IMR-90 (cell line): ENCODE data around the gene USP14. TPM values are rescaled to one million over a fixed set of nuclear protein-coding genes. Genes with fewer than 3 reads are reported as not detected.

Experiments
- ATAC-seq: fragments of 200-7000 bp; cut with Tn5 transposase; 2 replicates; pipeline ENCODE4 v1.9.1; 2020; ENCODE audit warnings: low read depth, mild to moderate bottlenecking, moderate library complexity
- BruUV-seq: library from RNA; stranded (reverse); fragments of 400-500 nt; replicated peaks from 2 replicates; lab custom pipeline; 2021; lab: Mats Ljungman, UMichigan
- CTCF ChIA-PET: fragments of 300-600 bp; formaldehyde crosslinking; extraction: SDS; loops from one replicate; lab custom pipeline; 2021; ENCODE audit warnings: antibody characterized with exemption; lab: Yijun Ruan, JAX
- POLR2A ChIA-PET: fragments of 300-600 bp; sonication (Branson Sonifier 250); formaldehyde crosslinking; loops from one replicate; lab custom pipeline; 2022; ENCODE audit warnings: antibody characterized with exemption; ENCODE audit not compliant: unreplicated experiment; lab: Charles Lee
- DNase-seq: peaks from one replicate; pipeline ENCODE4 v3.0.0; 2013
- H2AFZ ChIP-seq: replicated peaks from 2 replicates; pipeline ENCODE3; 2013; ENCODE audit warnings: low read length, mild to moderate bottlenecking; ENCODE audit not compliant: poor library complexity
- H2AK5ac ChIP-seq: 2 replicates; pipeline ENCODE4 v1.6.1; 2013; ENCODE audit warnings: low read depth, low read length, inconsistent platforms
- H2AK9ac ChIP-seq: replicated peaks from 2 replicates; pipeline ENCODE3; 2013; ENCODE audit warnings: mild to moderate bottlenecking, low read depth, low read length, moderate library complexity; ENCODE audit not compliant: poor library complexity
- H2BK120ac ChIP-seq: 2 replicates; pipeline ENCODE4 v1.6.1; 2013; ENCODE audit warnings: low read depth, low read length, inconsistent platforms
- H2BK15ac ChIP-seq: 3 replicates; pipeline ENCODE4 v1.6.1; 2013; ENCODE audit warnings: low read depth, low read length, inconsistent platforms
- H2BK20ac ChIP-seq: 2 replicates; pipeline ENCODE4 v1.6.1; 2013; ENCODE audit warnings: low read depth, mild to moderate bottlenecking, inconsistent platforms, low read length, moderate library complexity
- H2BK5ac ChIP-seq: 2 replicates; pipeline ENCODE4 v1.6.1; 2013; ENCODE audit warnings: mild to moderate bottlenecking, low read depth, low read length, inconsistent platforms; ENCODE audit not compliant: poor library complexity, severe bottlenecking
- H3K14ac ChIP-seq: replicated peaks from 2 replicates; pipeline ENCODE4 v1.6.1; 2013; ENCODE audit warnings: low read depth, low read length, inconsistent platforms
- H3K18ac ChIP-seq: 2 replicates; pipeline ENCODE4 v1.6.1; 2013; ENCODE audit warnings: low read depth, low read length, control low read depth
- H3K23ac ChIP-seq: 2 replicates; pipeline ENCODE4 v1.6.1; 2013; ENCODE audit warnings: low read depth, low read length, inconsistent platforms
- H3K27ac ChIP-seq: 2 replicates; pipeline ENCODE4 v1.5.1; 2013; ENCODE audit warnings: mild to moderate bottlenecking, control low read depth, low read length; ENCODE audit not compliant: insufficient read depth
- H3K27me3 ChIP-seq: 2 replicates; pipeline ENCODE4 v1.6.1; 2013; ENCODE audit warnings: low read length; ENCODE audit not compliant: control insufficient read depth, insufficient read depth
- H3K36me3 ChIP-seq: 2 replicates; pipeline ENCODE4 v1.6.1; 2013; ENCODE audit warnings: low read length, mixed read lengths; ENCODE audit not compliant: control insufficient read depth, insufficient read depth
- H3K4ac ChIP-seq: 2 replicates; pipeline ENCODE4 v1.6.1; 2013; ENCODE audit warnings: low read depth, low read length, inconsistent platforms
- H3K4me1 ChIP-seq: 2 replicates; pipeline ENCODE4 v1.6.1; 2013; ENCODE audit warnings: low read length, mixed read lengths; ENCODE audit not compliant: control insufficient read depth, insufficient read depth
- H3K4me2 ChIP-seq: 2 replicates; pipeline ENCODE4 v1.6.1; 2013; ENCODE audit warnings: low read depth, mild to moderate bottlenecking, control low read depth, low read length, moderate library complexity
- H3K4me3 ChIP-seq: 2 replicates; pipeline ENCODE4 v1.5.1; 2013; ENCODE audit warnings: low read depth, mild to moderate bottlenecking, control low read depth, low read length, moderate library complexity; ENCODE audit not compliant: insufficient read depth
- H3K56ac ChIP-seq: 2 replicates; pipeline ENCODE4 v1.6.1; 2013; ENCODE audit warnings: low read length, inconsistent platforms; ENCODE audit not compliant: insufficient read depth; ENCODE audit errors: extremely low read depth
- H3K79me1 ChIP-seq, 2 experiments: 2 replicates each; pipeline ENCODE4 v1.6.1; 2013; ENCODE audit warnings: low read length in 2 of 2, inconsistent platforms in 1 of 2, low read depth in 1 of 2
- H3K9ac ChIP-seq: 2 replicates; pipeline ENCODE4 v1.6.1; 2013; ENCODE audit warnings: low read depth, low read length, control low read depth
- H3K9me1 ChIP-seq: 2 replicates; pipeline ENCODE4 v1.6.1; 2013; ENCODE audit warnings: low read length, inconsistent platforms; ENCODE audit not compliant: insufficient read depth
- H3K9me3 ChIP-seq: 2 replicates; pipeline ENCODE4 v1.6.1; 2013; ENCODE audit warnings: low read length; ENCODE audit not compliant: control insufficient read depth, insufficient read depth
- H4K20me1 ChIP-seq: 2 replicates; pipeline ENCODE4 v1.6.1; 2013; ENCODE audit warnings: low read length, inconsistent platforms; ENCODE audit not compliant: insufficient read depth
- H4K5ac ChIP-seq: 2 replicates; pipeline ENCODE4 v1.6.1; 2013; ENCODE audit warnings: mild to moderate bottlenecking, low read depth, low read length, control low read depth
- H4K8ac ChIP-seq, 2 experiments: 2 replicates each; pipeline ENCODE4 v1.6.1; 2013; ENCODE audit warnings: low read depth in 2 of 2, low read length in 2 of 2, control low read depth in 1 of 2, inconsistent platforms in 1 of 2
- H4K91ac ChIP-seq: 2 replicates; pipeline ENCODE4 v1.6.1; 2013; ENCODE audit warnings: low read depth, low read length, inconsistent platforms; ENCODE audit not compliant: insufficient read depth
- BHLHE40 ChIP-seq: fragments of 150-350 bp; IDR thresholded peaks from 2 replicates; pipeline ENCODE4 v1.6.1; 2016; ENCODE audit warnings: mild to moderate bottlenecking, low read depth, low read length
- CEBPB ChIP-seq: IDR thresholded peaks from 2 replicates; pipeline ENCODE4 v1.6.1; 2012; ENCODE audit warnings: low read depth, low read length, improper control_type of control experiment
- CHD1 ChIP-seq: IDR thresholded peaks from 2 replicates; pipeline ENCODE4 v1.6.1; 2012; ENCODE audit warnings: low read depth, low read length, improper control_type of control experiment
- CTCF ChIP-seq: conservative IDR thresholded peaks from 2 replicates; pipeline ENCODE4 v1.5.1; 2012; ENCODE audit warnings: mild to moderate bottlenecking, low read depth, low read length, improper control_type of control experiment
- ELK1 ChIP-seq: fragments of 150-350 bp; IDR thresholded peaks from 2 replicates; pipeline ENCODE4 v1.6.1; 2016; ENCODE audit warnings: low read depth, mild to moderate bottlenecking, low read length, moderate library complexity, borderline replicate concordance
- FOS ChIP-seq: fragments of 150-350 bp; IDR thresholded peaks from 2 replicates; pipeline ENCODE4 v1.6.1; 2016; ENCODE audit warnings: low read depth, low read length
- MAFK ChIP-seq: IDR thresholded peaks from 2 replicates; pipeline ENCODE4 v1.6.1; 2012; ENCODE audit warnings: low read depth, low read length, improper control_type of control experiment
- MAZ ChIP-seq: IDR thresholded peaks from 2 replicates; pipeline ENCODE4 v1.6.1; 2012; ENCODE audit warnings: low read depth, mild to moderate bottlenecking, low read length, improper control_type of control experiment, moderate library complexity, borderline replicate concordance
- MXI1 ChIP-seq: IDR thresholded peaks from 2 replicates; pipeline ENCODE4 v1.6.1; 2012; ENCODE audit warnings: low read depth, mild to moderate bottlenecking, low read length, moderate library complexity, borderline replicate concordance
- NFE2L2 ChIP-seq: fragments of 150-350 bp; IDR thresholded peaks from 2 replicates; pipeline ENCODE4 v1.6.1; 2016; ENCODE audit warnings: low read depth, mild to moderate bottlenecking, low read length
- POLR2A ChIP-seq: IDR thresholded peaks from 2 replicates; pipeline ENCODE4 v1.6.1; 2012; ENCODE audit warnings: mild to moderate bottlenecking, low read depth, low read length
- RAD21 ChIP-seq: IDR thresholded peaks from 2 replicates; pipeline ENCODE4 v1.6.1; 2012; ENCODE audit warnings: low read length, improper control_type of control experiment
- RCOR1 ChIP-seq: IDR thresholded peaks from 2 replicates; pipeline ENCODE4 v1.6.1; 2012; ENCODE audit warnings: mild to moderate bottlenecking, low read length, improper control_type of control experiment; ENCODE audit not compliant: insufficient replicate concordance
- RFX5 ChIP-seq: IDR thresholded peaks from 2 replicates; pipeline ENCODE4 v1.8.0; 2012; ENCODE audit warnings: low read depth, mild to moderate bottlenecking, low read length, moderate library complexity
- SMC3 ChIP-seq: fragments of 150-350 bp; IDR thresholded peaks from 2 replicates; pipeline ENCODE4 v1.6.1; 2016; ENCODE audit warnings: low read depth, mild to moderate bottlenecking, antibody characterized with exemption, low read length, moderate library complexity
- WGBS, 2 experiments: methylation state at CpG; one replicate each; pipeline versions ENCODE4 v1.1.5 to v1.1.7; 2013; ENCODE audit warnings: missing lambda C conversion rate in 2 of 2; ENCODE audit not compliant: insufficient read length in 1 of 2; ENCODE audit errors: extremely low coverage in 2 of 2; 5-methylcytosine and 5-hydroxymethylcytosine counted together
- dilution Hi-C: fragments of 300-500 bp; cut with HindIII; formaldehyde crosslinking; loops from one replicate; pipeline ENCODE4 v1.14.3; 2018; ENCODE audit warnings: low sequenced_read_pairs; ENCODE audit not compliant: unreplicated experiment
- in situ Hi-C: fragments of 300-500 bp; cut with MboI; formaldehyde crosslinking; loops from 3 replicates; pipeline ENCODE4 v1.14.3; 2019; ENCODE audit warnings: low sequenced_read_pairs, inconsistent platforms, mixed read lengths
- intact Hi-C: fragments of 100-400 bp; cut with micrococcal nuclease; formaldehyde crosslinking; loops from 2 replicates; pipeline ENCODE4 v1.10.0; 2022
- polyA plus RNA-seq, 3 experiments: library from polyadenylated mRNA; depleted of rRNA; stranded (reverse); fragments of >200 nt; gene quantifications; 2 replicates each; pipeline ENCODE4 v1.2.3, GENCODE V29; 2012; ENCODE audit warnings: low replicate concordance in 1 of 3
- total RNA-seq: library from RNA; depleted of rRNA; stranded (reverse); fragments of >200 nt; gene quantifications from 2 replicates; pipeline ENCODE4 v1.2.3, GENCODE V29; 2012
- TF ChIP-seq, protein P1 (sequence below): fragments of 150-350 bp; IDR thresholded peaks from 2 replicates; pipeline ENCODE4 v1.6.1; 2017; ENCODE audit warnings: mild to moderate bottlenecking, antibody characterized with exemption, low read length, low read depth

The USP14 gene
- total and polyA plus RNA-seq, 2 of the 4 experiments (the other 2 are of a cell fraction), result 11.5 to 32.4 TPM

DNA sequence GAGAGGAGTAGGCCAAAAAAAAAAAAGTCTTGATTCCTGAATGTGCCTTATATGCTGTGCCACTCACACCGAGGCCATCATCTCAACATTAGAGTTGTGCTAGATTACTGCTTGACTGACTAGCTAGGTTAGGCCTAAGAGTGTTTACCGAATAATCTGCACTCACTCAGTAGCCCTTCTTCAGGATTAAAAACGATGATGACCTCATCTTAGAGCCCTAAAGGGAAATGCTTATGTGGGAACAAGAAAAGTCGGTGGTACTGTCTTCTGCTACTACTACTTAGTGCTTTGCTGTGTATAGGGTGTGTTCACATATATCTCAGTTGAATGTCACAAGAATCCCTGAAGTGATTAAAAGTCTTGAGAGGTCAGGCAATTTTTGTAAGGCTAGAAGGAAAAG is 55.1 kb downstream of the USP14 start:
- no peak overlapping the region for H3K14ac ChIP-seq
- CTCF ChIA-PET, result no interaction called here

More for the DNA sequence above, 55.1 kb downstream of the USP14 start:
- H2BK15ac ChIP-seq, result no peak overlapping the region
- H3K9me3 ChIP-seq, result no peaks in the 10 kb centered on the region
- POLR2A ChIA-PET, result no interaction called here
- H2AK9ac ChIP-seq, result no peak overlapping the region
- H3K18ac ChIP-seq, result no peak overlapping the region
- no peak overlapping the region for H2AFZ ChIP-seq
- H3K36me3 ChIP-seq, result peaks cover 35% of the 10 kb centered on the region
- WGBS, 2 experiments, result 100% methylated on average over 2 of the region's 4 CpGs; no CpG with 5 or more reads in 1 of the 2 experiments
- H4K5ac ChIP-seq, result no peak overlapping the region
- no peak for TF ChIP-seq MAFK
- TF ChIP-seq CEBPB, result no peak
- no peak for TF ChIP-seq BHLHE40
- TF ChIP-seq SMC3, result no peak
- no peak for TF ChIP-seq CTCF
- no peak for TF ChIP-seq MXI1
- no peak for TF ChIP-seq FOS
- no peak for TF ChIP-seq RFX5
- TF ChIP-seq POLR2A, result no peak
- TF ChIP-seq CHD1, result no peak
- TF ChIP-seq MAZ, result no peak
- no peak for TF ChIP-seq NFE2L2
- TF ChIP-seq RAD21, result no peak
- no peak for TF ChIP-seq RCOR1
- no peak for TF ChIP-seq ELK1
- TF ChIP-seq, protein P1, sequence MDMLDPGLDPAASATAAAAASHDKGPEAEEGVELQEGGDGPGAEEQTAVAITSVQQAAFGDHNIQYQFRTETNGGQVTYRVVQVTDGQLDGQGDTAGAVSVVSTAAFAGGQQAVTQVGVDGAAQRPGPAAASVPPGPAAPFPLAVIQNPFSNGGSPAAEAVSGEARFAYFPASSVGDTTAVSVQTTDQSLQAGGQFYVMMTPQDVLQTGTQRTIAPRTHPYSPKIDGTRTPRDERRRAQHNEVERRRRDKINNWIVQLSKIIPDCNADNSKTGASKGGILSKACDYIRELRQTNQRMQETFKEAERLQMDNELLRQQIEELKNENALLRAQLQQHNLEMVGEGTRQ, result no peak
- H3K4me1 ChIP-seq, result no peaks in the 10 kb centered on the region
- H3K9me1 ChIP-seq, result no peaks in the 10 kb centered on the region; the same call in 1 of the 2 replicates
- no peak overlapping the region for H2BK120ac ChIP-seq
- H4K8ac ChIP-seq, result no peak overlapping the region
- no peak overlapping the region for H3K27ac ChIP-seq
- H4K20me1 ChIP-seq, result no peaks in the 10 kb centered on the region
- no peaks in the 10 kb centered on the region for H3K27me3 ChIP-seq
- no peak overlapping the region for H3K9ac ChIP-seq
- H2BK20ac ChIP-seq, result no peak overlapping the region
- no peak overlapping the region for H2AK5ac ChIP-seq
- intact Hi-C loops (no loop called here), dilution Hi-C loops (no loop called here), in situ Hi-C loops (no loop called here)
- no peak overlapping the region for H4K91ac ChIP-seq
- no peak overlapping the region for H3K23ac ChIP-seq
- H3K56ac ChIP-seq, result no peak overlapping the region
- H2BK5ac ChIP-seq, result no peak overlapping the region
- H3K4me2 ChIP-seq, result no peak overlapping the region
- BruUV-seq, result no TSS peak
- H3K79me1 ChIP-seq, result peaks cover 0 to 4% of the 10 kb centered on the region in 2 experiments; a peak in 3 of 4 replicates
- ATAC-seq, result no peak
- no peak for DNase-seq
- no peak overlapping the region for H3K4ac ChIP-seq
- H3K4me3 ChIP-seq, result no peak overlapping the region
